Measurements from ENCODE around the gene VAV3. TPM values are rescaled to one million over a fixed set of nuclear protein-coding genes. Genes with fewer than 3 reads are reported as not detected.

Gene VAV3
- total and polyA plus RNA-seq, 2 of the 8 experiments (the other 6 are each of a cell fraction or from before 2014, with no cell fraction given), result 2.9 to 7.9 TPM

DNA sequence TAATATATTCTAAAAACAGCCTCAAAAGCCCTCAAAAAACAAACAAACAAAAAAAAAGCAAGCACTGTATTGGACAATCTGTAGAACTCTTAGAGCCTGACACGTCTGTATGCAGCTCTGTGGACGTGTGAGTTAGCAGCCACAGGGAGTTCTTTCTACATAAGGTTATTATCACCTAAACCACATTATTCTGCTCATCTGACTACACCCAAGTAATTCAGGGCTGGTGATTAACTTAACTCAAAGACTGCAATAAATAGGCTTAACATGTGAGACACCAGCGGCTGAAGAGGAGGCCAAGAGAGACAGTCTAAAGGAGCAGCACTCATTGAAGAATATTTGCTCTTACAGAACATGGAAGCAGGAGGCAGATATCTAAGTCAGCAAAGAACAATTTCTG lies 316.0 kb downstream of the VAV3 start:
- POLR2A ChIA-PET (ENCODE audit: partially characterized antibody), result no interaction called here
- no peaks in the 10 kb centered on the region for H3K36me3 ChIP-seq (ENCODE audit: control insufficient read depth in 2 of 4, insufficient read depth in 4 of 4, low read length in 3 of 4)
- TF ChIP-seq EP300 (IDR thresholded peaks at IDR 0.05; ENCODE audit: borderline replicate concordance in 1 of 2, low read depth in 2 of 2, low read length in 2 of 2) (no peak), POLR2A (IDR thresholded peaks at IDR 0.05; ENCODE audit: control extremely low read depth in 1 of 2, low read depth in 2 of 2, low read length in 2 of 2) (no peak), SRF (IDR thresholded peaks at IDR 0.05; ENCODE audit: low read depth, low read length) (no peak), ZNF274 (IDR thresholded peaks at IDR 0.05; ENCODE audit: borderline replicate concordance, extremely low read depth, low read length) (no peak), PHF8 (conservative IDR thresholded peaks at IDR 0.05; ENCODE audit: low read depth, low read length) (no peak), CEBPB (IDR thresholded peaks at IDR 0.05; ENCODE audit: low read depth, low read length) (no peak), GTF2F1 (IDR thresholded peaks at IDR 0.05; ENCODE audit: borderline replicate concordance, low read depth, low read length) (no peak), SUZ12 (IDR thresholded peaks at IDR 0.05; ENCODE audit: low read length) (no peak), TAF1 (IDR thresholded peaks at IDR 0.05; ENCODE audit: low read depth, low read length) (no peak), JUN (IDR thresholded peaks at IDR 0.05; ENCODE audit: low read depth, low read length) (no peak), SIX5 (IDR thresholded peaks at IDR 0.05; ENCODE audit: low read depth, low read length) (no peak), BACH1 (IDR thresholded peaks at IDR 0.05; ENCODE audit: low read length) (no peak), HDAC6 (IDR thresholded peaks at IDR 0.05; ENCODE audit: low read depth, low read length) (no peak), SIRT6 (IDR thresholded peaks at IDR 0.05; ENCODE audit: low read length) (no peak), CHD2 (IDR thresholded peaks at IDR 0.05; ENCODE audit: low read length) (no peak)
- TF ChIP-seq, protein P1, sequence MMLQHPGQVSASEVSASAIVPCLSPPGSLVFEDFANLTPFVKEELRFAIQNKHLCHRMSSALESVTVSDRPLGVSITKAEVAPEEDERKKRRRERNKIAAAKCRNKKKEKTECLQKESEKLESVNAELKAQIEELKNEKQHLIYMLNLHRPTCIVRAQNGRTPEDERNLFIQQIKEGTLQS (IDR thresholded peaks at IDR 0.05; ENCODE audit: insufficient read depth, low read depth, low read length), result no peak

More for the DNA sequence above, 316.0 kb downstream of the VAV3 start:
- no peak overlapping the region for H2BK5ac ChIP-seq (ENCODE audit: low read depth, low read length)
- H2BK15ac ChIP-seq (ENCODE audit: low read length), result no peak overlapping the region
- no peak overlapping the region for H3K14ac ChIP-seq (ENCODE audit: insufficient read length)
- H3K4me2 ChIP-seq (ENCODE audit: insufficient read depth in 1 of 2, low read depth in 2 of 2, low read length in 2 of 2), result no peak overlapping the region
- no peak overlapping the region for H4K8ac ChIP-seq (ENCODE audit: extremely low read depth, insufficient read depth, low read length)
- H2AK5ac ChIP-seq (ENCODE audit: low read depth, low read length), result no peak overlapping the region
- no peak overlapping the region for H3K18ac ChIP-seq (ENCODE audit: extremely low read depth, low read length)
- no peaks in the 10 kb centered on the region for H3K79me1 ChIP-seq (ENCODE audit: low read depth, low read length)
- H2BK20ac ChIP-seq (ENCODE audit: low read length), result no peak overlapping the region
- H3K4ac ChIP-seq (replicated peaks; ENCODE audit: insufficient read length, low read depth, low read length), result no peak overlapping the region
- no peak overlapping the region for H2AFZ ChIP-seq (ENCODE audit: low read length)
- no peaks in the 10 kb centered on the region for H3K9me3 ChIP-seq (ENCODE audit: insufficient read depth in 2 of 2, low read depth in 1 of 2, low read length in 1 of 2)
- CTCF ChIA-PET (ENCODE audit: partially characterized antibody), result no interaction called here
- H3K9ac ChIP-seq (replicated peaks in 1 of 4; ENCODE audit: extremely low read depth in 1 of 4, low read depth in 3 of 4, low read length in 3 of 4), result no peak overlapping the region
- H3K27ac ChIP-seq (ENCODE audit: low read depth, low read length), result no peak overlapping the region
- no peak overlapping the region for H2BK12ac ChIP-seq (ENCODE audit: low read depth, low read length)
- no peak overlapping the region for H4K5ac ChIP-seq (ENCODE audit: insufficient read length, low read depth, low read length)
- no peaks in the 10 kb centered on the region for H3K23me2 ChIP-seq (ENCODE audit: low read depth, low read length)
- no peaks in the 10 kb centered on the region for H3K79me2 ChIP-seq (ENCODE audit: control insufficient read depth in 1 of 2, insufficient read depth in 2 of 2, low read length in 2 of 2)
- WGBS, 2 experiments (ENCODE audit: extremely low coverage in 1 of 2, insufficient coverage in 1 of 2, insufficient read length in 1 of 2, insufficient replicate concordance in 2 of 2, low coverage in 1 of 2, low lambda C conversion rate in 2 of 2, missing lambda C conversion rate in 1 of 2), result 85% methylated on average over 3 of the region's 3 CpGs; no CpG with 5 or more reads in 1 of the 2 experiments
- FAIRE-seq (no peak), DNase-seq (ENCODE audit: low read depth in 1 of 2, low spot score in 2 of 2) (no peak)
- no peak overlapping the region for H3K56ac ChIP-seq (replicated peaks; ENCODE audit: insufficient read length, low read depth, low read length)
- no peaks in the 10 kb centered on the region for H4K20me1 ChIP-seq (replicated peaks in 1 of 2; ENCODE audit: control insufficient read depth in 1 of 2, insufficient read depth in 2 of 2, low read length in 2 of 2)
- no peak overlapping the region for H3K23ac ChIP-seq (ENCODE audit: insufficient read length)
- no peak overlapping the region for H4K91ac ChIP-seq (replicated peaks; ENCODE audit: insufficient read length, low read length)
- H3K4me1 ChIP-seq (replicated peaks in 1 of 4; ENCODE audit: control insufficient read depth in 3 of 4, insufficient read depth in 4 of 4, low read length in 3 of 4), result no peaks in the 10 kb centered on the region
- no peak overlapping the region for H2BK120ac ChIP-seq (replicated peaks; ENCODE audit: low read depth, low read length)
- H3K27me3 ChIP-seq (replicated peaks in 1 of 4; ENCODE audit: control insufficient read depth in 3 of 4, extremely low read depth in 1 of 4, insufficient read depth in 3 of 4, low read length in 3 of 4), result no peaks in the 10 kb centered on the region
- no peak overlapping the region for H3K4me3 ChIP-seq (ENCODE audit: extremely low read depth in 1 of 4, insufficient read depth in 2 of 4, low read depth in 3 of 4, low read length in 4 of 4)
